ENCODE measurements around the gene CHRNA4.

DNA sequence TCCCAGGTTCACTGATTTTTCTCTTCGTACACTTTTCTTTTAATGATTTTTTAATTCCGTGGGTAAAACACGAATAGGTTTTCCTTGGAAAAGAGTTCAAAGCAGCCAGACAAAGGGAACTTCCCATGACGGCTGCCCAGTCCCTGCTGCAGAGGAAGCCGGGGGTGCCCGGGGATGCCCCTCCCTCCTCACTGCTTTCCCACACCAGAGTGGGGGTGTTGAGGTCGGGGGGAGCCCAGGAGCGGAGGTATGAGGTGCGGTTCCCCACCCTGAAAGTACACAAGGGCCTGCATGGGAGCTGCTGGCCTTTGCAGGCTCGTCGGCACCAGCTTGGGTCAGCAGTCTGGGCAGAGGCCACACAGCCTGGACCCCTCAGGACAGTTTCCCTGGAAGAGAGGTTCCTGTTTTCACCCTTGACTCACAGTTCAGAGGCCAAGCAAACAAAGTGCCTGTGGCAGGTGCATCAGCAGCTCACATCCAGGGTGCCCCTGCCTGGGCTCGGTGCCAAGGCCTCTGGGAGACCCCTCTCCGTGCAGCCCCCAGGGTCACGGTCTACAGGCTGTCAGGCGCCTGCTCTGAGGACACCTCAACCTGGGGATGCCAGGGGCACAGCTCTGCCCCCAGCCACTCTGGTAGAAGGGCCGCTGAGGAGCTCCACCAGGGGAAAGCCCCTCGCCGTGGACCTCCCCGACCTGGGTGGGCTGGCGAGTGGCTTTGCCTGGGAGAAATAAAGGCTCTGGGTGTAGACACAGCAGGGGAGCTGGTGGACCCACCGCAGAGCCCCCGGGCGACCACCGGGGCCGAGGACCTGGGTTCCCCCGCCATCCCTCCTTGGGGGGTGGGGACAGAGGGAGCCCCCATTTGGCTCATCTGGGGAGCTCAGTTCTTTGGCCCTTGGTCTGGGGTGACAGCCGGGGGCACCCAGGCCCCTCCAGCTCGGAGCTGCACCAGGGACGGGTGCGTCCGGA lies 15.4 kb upstream of the CHRNA4 start:
- TF ChIP-seq ZNF384 (IDR thresholded peaks at IDR 0.05; ENCODE audit: borderline replicate concordance, low read depth, low read length) = no peak
- no peak for TF ChIP-seq YY1 (IDR thresholded peaks at IDR 0.05; ENCODE audit: low read depth, low read length)
- TF ChIP-seq, protein P1, sequence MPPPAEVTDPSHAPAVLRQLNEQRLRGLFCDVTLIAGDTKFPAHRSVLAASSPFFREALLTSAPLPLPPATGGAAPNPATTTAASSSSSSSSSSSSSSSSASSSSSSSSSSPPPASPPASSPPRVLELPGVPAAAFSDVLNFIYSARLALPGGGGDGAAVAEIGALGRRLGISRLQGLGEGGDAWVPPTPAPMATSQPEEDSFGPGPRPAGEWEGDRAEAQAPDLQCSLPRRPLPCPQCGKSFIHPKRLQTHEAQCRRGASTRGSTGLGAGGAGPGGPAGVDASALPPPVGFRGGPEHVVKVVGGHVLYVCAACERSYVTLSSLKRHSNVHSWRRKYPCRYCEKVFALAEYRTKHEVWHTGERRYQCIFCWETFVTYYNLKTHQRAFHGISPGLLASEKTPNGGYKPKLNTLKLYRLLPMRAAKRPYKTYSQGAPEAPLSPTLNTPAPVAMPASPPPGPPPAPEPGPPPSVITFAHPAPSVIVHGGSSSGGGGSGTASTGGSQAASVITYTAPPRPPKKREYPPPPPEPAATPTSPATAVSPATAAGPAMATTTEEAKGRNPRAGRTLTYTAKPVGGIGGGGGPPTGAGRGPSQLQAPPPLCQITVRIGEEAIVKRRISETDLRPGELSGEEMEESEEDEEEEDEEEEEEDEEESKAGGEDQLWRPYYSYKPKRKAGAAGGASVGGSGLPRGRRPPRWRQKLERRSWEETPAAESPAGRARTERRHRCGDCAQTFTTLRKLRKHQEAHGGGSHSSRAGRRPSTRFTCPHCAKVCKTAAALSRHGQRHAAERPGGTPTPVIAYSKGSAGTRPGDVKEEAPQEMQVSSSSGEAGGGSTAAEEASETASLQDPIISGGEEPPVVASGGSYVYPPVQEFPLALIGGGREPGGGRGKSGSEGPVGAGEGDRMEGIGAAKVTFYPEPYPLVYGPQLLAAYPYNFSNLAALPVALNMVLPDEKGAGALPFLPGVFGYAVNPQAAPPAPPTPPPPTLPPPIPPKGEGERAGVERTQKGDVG (CRISPR knock-in tag; IDR thresholded peaks at IDR 0.05) = no peak
- no peak for TF ChIP-seq POLR2A (IDR thresholded peaks at IDR 0.05; ENCODE audit: low read depth, low read length)
- TF ChIP-seq, protein P2, sequence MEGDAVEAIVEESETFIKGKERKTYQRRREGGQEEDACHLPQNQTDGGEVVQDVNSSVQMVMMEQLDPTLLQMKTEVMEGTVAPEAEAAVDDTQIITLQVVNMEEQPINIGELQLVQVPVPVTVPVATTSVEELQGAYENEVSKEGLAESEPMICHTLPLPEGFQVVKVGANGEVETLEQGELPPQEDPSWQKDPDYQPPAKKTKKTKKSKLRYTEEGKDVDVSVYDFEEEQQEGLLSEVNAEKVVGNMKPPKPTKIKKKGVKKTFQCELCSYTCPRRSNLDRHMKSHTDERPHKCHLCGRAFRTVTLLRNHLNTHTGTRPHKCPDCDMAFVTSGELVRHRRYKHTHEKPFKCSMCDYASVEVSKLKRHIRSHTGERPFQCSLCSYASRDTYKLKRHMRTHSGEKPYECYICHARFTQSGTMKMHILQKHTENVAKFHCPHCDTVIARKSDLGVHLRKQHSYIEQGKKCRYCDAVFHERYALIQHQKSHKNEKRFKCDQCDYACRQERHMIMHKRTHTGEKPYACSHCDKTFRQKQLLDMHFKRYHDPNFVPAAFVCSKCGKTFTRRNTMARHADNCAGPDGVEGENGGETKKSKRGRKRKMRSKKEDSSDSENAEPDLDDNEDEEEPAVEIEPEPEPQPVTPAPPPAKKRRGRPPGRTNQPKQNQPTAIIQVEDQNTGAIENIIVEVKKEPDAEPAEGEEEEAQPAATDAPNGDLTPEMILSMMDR (IDR thresholded peaks at IDR 0.05 in 2 of 3, conservative IDR thresholded peaks at IDR 0.05 in 1 of 3; ENCODE audit: control insufficient read depth in 2 of 3, extremely low read depth in 1 of 3, insufficient read depth in 1 of 3, low read depth in 3 of 3, low read length in 3 of 3) = no peak
- no peak for TF ChIP-seq CREB1 (IDR thresholded peaks at IDR 0.05; ENCODE audit: low read depth)
- TF ChIP-seq, protein P3, sequence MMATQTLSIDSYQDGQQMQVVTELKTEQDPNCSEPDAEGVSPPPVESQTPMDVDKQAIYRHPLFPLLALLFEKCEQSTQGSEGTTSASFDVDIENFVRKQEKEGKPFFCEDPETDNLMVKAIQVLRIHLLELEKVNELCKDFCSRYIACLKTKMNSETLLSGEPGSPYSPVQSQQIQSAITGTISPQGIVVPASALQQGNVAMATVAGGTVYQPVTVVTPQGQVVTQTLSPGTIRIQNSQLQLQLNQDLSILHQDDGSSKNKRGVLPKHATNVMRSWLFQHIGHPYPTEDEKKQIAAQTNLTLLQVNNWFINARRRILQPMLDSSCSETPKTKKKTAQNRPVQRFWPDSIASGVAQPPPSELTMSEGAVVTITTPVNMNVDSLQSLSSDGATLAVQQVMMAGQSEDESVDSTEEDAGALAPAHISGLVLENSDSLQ (IDR thresholded peaks at IDR 0.05) = no peak
- TF ChIP-seq ZNF274 (IDR thresholded peaks at IDR 0.05; ENCODE audit: insufficient read depth, insufficient read length) = no peak
- TF ChIP-seq EZH2 (IDR thresholded peaks at IDR 0.05; ENCODE audit: borderline replicate concordance, control insufficient read depth, low read depth, low read length) = no peak
- TF ChIP-seq NR2F1 (conservative IDR thresholded peaks at IDR 0.05) = no peak
